ENCODE measurements around the gene CYP2D6.

GRCh38 chr22:42178910-42179519, 48.4 kb upstream of the CYP2D6 start:
- TF ChIP-seq CTCF (IDR thresholded peaks at IDR 0.05) (no peak), POLR2AphosphoS5 (IDR thresholded peaks at IDR 0.05) (no peak), POLR2A (IDR thresholded peaks at IDR 0.05) (no peak), EP300 (IDR thresholded peaks at IDR 0.05; ENCODE audit: low read depth) (no peak)

Data from transverse colon (tissue), 4 donors.